8988T (cell line): Measurements from ENCODE around the gene YIF1B.
"Not testable (repeated sequence)": the region's sequence is repeated elsewhere in the genome, so short reads cannot be mapped to it uniquely, and the experiment has no call there.

Source experiments
- DNase-seq: peaks from one replicate; pipeline ENCODE4 v3.0.0; 2011

YIF1B gene

DNA sequence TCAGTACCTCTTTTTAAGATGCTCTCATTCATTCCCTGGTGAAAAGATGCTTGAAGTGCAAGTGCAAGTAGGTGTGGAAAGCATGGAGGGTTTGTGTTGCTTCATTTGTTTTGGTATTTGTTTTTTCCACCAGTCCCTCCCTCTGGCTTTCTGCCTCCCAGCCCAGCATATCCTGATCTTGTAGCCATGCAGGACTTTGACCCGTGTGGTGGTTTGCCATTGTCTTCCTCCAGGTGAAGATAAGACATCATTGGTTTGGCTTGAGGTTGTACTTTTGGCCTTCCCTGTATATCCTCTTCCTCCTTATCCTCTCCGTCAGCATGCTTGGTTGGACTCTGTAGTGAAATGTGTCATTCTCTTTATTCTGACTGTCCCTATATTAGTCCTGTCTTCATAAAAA lies 42.2 kb downstream of the YIF1B start:
- DNase-seq, result no peak

DNA sequence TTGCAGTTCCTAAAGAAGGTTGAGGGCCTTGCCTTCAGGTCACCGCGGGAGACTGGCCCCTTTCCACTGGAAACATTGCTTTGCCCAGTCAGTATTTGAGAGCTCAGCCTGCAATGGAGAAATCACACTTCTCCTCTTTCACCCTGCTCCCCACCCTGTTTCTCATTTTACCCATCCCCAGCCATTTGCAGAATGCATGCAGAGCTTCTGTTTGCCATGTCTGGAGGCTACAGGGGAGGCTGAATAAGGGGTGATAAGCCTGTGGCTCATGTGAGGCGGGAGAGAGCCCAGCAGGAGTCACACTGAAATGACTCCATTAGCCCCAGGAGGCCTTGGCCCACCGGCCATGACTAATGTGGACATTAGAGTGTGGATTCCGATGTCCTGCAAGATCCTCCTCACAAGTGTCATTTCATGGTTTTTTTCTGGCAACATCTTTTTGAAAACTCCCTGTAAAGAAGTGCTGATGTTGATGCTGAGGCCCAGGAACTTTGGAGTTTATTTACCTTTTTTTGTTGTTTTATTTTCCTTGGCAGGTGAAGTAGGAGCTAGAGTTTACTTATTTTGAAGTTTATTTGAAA lies 45.1 kb downstream of the YIF1B start:
- no peak for DNase-seq

DNA sequence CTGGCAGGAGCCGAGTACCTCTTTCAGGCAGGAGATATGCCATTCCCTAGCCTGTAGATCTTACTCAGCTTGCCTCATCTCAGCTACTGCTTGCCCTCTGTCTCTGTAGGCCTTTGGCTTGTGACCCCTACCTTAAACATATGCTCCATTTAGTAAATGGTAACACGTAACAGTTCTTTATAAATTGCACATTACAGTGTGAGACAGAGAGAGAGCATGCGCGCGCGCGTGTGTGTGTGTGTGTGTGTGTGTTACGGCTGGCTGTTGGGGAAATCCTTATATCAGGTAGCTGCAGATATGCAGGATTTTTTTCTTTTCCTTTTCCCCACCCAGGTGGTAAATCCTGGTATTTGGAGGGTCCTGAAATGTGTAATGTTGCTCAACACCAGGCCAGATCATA lies 47.2 kb downstream of the YIF1B start:
- DNase-seq, result no peak

DNA sequence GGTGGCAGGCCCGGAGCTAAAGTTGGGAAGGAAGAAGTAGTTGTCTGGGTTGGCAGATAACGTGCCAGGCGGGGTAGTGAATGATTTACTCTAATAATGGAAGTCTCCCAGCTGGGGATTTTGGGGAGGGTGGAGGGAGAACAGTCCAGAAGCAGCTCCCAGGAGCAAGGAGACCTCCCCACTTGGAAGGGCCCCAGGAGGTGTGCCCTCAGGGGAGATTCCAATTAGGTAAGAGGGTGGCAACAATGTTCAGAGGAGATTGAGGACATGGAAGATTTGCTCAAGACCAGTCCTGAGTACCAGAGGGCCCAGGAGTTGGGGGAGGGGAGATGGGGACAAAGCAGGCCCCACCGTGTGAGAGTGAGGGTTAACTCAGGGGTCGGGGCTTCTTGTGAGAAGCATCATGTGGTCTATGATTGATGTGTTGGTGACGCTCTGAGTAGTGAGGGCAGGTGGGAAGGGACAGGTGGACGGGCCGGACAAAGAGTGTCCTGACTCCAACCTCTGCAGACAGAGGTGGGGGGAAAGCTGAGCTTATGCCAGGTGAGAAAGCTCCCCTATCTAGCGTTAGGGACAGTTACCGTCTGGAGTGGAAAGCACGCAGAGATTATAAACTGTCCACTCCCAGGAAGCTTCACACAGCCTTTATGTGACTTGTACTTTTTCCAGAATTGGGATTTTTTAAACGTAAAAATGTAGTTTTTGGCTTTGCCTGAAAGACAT lies 47.8 kb downstream of the YIF1B start:
- DNase-seq, result no peak

DNA sequence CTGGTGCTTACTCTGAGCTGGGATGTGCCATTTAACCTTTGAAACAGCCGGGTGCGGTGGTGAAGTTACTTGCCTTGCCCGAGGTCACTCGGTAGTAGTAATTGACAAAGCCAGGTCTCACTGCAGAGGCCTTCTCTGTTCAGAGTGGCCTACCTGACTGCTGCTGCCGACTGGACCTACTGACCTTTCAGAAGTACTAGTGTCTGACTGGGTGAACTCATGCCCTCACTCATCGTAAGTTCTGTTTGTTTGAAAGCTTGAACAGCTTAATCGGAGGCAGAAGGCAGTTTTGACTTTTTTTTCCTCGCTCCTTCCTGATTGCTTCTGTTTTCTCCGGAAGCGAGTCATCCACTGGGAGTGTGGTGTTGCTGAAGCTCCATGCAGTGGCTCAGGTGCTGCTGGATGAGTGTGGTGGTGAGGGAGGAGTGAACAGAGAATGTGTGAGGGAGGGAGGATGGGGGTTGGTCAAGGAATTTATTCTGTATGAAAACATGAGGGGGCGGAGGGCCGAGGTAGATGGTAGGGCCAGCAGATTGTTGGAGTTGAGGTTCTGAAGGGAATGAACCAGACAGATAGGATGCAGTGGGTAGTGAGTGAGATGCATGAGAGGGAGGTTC lies 48.7 kb downstream of the YIF1B start:
- DNase-seq, result peak; percentile 69

DNA sequence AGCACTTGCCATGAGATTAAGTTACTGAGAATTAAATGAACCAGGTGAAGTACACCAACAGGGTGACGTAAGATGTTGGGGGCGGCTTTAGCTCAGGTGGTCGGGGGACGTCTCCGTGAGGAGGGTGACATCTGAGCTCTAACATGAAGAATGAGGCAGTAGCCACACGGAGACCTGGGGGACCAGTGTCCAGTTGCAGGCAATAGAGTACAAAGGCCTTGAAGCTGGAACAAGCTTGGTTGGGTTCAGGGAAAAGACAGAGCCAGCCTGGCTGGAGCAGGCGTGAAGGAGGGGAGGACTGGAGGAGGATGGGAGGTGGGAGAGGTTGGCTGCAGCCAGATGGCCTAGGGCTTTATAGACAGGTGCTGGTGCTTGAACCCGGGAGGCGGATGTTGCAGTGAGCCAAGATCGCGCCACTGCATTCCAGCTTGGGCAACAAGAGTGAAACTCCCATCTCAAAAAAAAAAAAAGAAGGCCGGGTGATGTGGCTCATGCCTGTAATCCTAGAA lies 49.8 kb downstream of the YIF1B start:
- DNase-seq, result no peak

DNA sequence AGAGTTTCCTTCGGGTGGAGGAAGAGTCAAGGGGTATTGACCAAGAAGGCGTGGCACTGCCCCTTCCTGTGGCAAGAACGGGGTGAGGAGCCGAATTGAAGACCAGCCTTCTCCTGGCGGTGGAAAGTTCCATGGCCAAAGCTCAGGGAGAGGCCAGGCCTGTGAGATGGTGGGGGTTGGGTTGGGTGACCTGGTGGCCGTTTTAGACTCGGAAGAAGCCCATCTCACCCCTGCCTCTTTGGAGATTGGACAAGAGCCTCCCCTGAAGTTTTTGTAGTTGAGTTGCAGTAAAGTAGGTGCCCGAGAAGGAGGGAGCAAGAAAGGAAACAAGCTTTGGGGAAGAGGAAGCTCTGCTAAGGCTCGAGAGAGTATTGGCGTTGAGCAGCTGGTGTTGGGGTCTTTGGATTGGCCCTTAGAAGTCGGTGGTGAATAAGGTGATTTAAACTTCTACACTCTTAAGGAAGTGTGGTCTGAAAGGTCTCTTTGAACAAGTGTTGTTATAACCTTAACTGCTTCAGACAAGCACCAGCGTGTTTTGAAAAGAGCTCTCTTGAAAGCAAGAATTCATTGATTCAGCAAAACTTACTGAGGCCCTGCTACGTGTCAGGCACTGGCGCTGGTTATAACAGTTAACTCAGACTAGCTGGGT lies 50.4 kb downstream of the YIF1B start:
- no peak for DNase-seq

DNA sequence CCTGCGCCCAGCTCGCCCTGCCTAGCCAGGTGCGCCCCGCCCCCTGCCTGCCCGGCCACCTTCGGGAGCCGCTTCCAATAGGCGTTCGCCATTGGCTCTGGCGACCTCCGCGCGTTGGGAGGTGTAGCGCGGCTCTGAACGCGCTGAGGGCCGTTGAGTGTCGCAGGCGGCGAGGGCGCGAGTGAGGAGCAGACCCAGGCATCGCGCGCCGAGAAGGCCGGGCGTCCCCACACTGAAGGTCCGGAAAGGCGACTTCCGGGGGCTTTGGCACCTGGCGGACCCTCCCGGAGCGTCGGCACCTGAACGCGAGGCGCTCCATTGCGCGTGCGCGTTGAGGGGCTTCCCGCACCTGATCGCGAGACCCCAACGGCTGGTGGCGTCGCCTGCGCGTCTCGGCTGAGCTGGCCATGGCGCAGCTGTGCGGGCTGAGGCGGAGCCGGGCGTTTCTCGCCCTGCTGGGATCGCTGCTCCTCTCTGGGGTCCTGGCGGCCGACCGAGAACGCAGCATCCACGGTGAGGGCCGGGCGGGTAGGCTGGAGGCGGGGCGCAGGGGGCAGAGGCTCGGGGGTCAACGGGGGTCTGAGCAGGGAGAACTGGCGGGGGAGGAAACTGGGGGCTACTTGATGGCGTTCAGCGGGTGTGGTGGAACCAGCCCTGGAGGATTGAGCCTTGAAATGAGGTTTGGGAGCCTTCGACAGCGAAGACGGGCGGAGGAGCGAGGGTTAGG lies 51.1 kb downstream of the YIF1B start, which contains the start of gene SPINT2:
Gene SPINT2 (plus strand): TSS at position 88 of the 727 bp plus-strand sequence. CDS start 320 bp downstream, at position 408.
- DNase-seq, result peak; percentile 95

DNA sequence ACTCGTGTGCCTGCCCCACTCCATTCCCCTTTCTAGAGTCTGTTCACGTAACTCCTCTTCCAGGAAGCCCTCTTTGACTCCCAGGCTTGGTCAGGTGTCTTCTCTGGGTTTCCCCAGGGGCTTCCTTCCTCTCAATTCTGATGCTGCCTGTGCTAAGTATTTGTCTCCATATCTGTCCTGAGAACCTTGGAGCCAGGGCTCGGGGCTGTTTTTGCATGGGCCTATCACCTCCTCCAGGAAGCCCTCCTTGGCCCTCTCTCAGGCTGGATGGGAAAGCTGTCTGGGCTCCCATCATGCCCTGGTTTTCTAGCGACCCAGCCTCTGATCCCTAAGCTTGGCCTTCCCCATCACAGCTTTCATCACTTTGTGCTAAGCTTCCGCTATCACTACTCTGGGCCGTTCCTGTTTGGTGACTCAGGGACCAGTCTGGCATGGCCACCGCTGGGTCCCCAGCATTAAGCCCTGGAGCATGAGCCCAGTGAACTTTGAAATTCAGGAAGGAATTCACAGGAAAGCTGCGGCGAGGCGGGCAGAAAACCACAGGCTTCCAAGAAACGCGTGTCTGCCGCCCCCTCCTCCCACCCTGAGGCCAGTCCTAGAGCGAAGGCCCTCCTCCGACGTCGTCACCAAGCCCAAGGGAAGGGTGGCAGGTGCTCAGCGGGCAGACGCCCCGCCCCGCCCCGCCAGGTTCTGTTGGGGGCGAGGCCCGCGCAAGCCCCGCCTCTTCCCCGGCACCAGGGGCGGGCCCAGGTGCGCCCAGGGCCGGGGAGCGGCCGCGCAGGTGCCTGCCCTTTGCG lies 51.9 kb downstream of the YIF1B start:
- DNase-seq, result peak; percentile 84

DNA sequence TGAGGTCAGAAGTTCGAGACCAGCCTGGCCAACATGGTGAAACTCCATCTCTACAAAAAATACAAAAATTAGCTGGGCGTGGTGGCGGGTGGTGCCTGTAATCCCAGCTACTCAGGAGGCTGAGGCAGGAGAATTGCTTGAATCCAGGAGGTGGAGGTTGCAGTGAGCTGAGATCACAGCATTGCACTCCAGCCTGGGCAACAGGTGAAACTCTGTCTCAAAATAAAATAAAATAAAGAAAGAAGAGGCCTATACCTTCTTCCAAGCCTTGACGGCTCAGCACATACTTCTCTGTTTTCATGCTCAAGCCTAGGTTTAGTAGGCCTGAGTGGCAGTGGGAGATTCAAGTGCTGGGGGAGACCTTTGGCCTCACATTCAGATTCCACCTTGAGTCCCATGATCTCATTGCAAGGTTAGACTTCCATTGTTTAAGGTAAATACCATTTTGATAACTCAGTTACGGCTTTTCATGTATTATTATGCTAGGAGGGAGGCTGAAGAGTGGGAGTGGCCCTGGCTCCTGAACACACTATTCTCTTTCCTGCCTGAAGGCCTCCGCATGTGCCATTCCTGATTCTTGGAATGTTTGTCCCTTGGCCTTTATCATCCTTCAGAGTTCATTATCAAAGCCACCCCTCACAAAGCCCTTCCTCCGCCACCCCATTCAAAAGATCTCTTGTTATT lies 53.0 kb downstream of the YIF1B start:
- DNase-seq, result no peak

DNA sequence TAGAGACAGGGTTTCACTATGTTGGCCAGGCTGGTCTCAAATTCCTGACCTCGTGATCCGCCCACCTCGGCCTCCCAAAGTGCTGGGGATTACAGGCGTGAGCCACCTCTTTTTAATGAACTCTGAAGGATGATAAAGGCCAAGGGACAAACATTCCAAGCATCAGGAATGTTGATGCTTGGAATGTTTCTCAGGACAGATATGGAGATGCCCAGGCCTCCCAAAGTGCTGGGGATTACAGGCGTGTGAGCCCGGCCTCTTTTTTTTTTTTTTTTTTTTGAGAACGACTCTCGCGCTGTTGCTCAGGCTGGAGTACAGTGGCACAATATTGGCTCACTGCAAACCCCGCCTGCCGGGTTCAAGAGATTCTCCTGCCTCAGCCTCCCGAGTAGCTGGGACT lies 53.8 kb downstream of the YIF1B start:
- not testable (repeated sequence) for DNase-seq

DNA sequence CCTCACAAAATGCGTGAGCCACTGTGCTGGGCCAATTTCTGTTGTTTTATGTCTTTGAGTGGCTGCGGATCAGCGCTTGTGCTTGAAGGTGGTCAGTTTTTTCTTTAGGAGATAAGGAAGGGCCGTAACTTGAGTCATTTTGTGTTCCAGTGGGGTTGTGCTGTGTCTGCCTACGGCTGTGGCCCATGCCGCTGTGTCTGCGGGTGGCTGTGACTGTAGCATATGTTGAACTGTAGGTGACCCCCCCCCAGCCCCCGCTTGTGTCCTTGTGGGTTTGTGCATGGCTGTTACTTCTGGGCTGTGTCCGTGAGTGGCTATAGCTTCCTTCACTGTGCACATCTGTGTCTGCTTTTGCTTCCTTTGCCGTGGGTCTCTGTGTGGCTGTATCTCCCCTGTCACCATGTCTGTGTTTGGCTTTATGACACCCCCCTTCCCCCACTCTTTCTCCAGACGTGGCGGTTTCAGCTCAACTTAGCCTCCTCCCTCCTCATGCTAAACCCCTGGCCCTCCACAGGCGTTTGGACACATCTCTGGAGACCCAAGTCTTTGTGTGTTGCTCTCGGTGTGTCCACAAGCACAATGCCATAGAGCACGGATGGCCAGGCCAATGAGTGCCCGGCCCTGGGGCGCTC lies 60.2 kb downstream of the YIF1B start:
- DNase-seq, result no peak

DNA sequence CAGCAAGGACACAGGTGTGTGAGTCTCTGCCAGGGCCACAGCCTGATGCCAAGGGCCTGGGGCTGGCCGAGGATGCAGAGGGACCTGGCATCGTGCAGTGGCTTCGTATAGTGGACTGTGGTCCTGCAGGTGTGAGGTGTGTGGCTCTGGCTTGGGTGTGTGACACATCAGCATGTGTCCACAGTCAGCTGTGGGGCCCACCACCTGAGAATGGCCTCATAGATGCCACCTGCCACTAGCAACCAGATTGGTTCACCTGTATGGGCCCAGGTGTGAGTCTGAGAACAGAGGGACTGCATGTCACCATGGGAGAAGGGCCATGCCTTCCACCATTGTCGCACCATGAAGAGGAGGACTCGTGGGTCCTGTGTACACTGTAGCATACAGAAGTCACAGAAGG lies 62.0 kb downstream of the YIF1B start:
- no peak for DNase-seq
